Liver (tissue), 3 donors: ENCODE measurements around the gene PTTG1IP.

Experiments
- NR2F2 ChIP-seq: IDR thresholded peaks from 2 replicates; pipeline ENCODE4 v1.6.1; 2016; ENCODE audit warnings: antibody characterized with exemption
- RAD21 ChIP-seq, 2 donors: IDR thresholded peaks; 2 replicates each; pipeline ENCODE4 v1.6.1; 2016; ENCODE audit warnings: antibody characterized with exemption in 2 of 2, mild to moderate bottlenecking in 2 of 2
- TF ChIP-seq, protein P1 (sequence below): fragments of 150-350 bp; IDR thresholded peaks from 2 replicates; pipeline ENCODE4 v1.5.1; 2017; ENCODE audit warnings: improper control_type of control experiment, low read depth, low read length; ENCODE audit not compliant: missing input control
- donor health status: healthy.
- donor health status: healthy.

DNA sequence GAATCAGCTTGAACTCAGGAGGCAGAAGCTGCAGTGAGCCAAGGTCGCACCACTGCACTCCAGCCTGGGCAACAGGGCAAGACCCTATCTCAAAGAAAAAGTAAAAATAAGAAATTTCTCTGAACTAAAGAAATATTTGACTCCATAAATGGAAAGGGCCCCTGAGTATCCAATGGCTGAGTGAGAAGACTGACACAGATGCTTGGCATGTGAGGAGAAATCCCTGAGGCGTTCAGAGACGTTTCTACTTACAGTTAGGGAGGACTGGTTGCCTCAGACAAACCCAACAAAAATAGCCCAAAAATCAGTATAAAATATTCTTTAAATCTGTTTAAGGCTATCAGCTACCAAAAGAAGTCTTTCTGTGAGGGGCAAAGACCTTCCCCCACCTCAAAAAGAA lies 52.6 kb downstream of the PTTG1IP start:
- no peak for TF ChIP-seq RAD21 (IDR thresholded peaks at IDR 0.05)
- no peak for TF ChIP-seq NR2F2
- TF ChIP-seq, protein P1, sequence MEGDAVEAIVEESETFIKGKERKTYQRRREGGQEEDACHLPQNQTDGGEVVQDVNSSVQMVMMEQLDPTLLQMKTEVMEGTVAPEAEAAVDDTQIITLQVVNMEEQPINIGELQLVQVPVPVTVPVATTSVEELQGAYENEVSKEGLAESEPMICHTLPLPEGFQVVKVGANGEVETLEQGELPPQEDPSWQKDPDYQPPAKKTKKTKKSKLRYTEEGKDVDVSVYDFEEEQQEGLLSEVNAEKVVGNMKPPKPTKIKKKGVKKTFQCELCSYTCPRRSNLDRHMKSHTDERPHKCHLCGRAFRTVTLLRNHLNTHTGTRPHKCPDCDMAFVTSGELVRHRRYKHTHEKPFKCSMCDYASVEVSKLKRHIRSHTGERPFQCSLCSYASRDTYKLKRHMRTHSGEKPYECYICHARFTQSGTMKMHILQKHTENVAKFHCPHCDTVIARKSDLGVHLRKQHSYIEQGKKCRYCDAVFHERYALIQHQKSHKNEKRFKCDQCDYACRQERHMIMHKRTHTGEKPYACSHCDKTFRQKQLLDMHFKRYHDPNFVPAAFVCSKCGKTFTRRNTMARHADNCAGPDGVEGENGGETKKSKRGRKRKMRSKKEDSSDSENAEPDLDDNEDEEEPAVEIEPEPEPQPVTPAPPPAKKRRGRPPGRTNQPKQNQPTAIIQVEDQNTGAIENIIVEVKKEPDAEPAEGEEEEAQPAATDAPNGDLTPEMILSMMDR: no peak
